GM23248 (cell line): ENCODE measurements around the gene SBF2.

Experiments used
- EZH2 ChIP-seq: fragments of 200-600 bp; sonication (generic); IDR thresholded peaks from 2 replicates; pipeline ENCODE4 v1.6.1; 2018; ENCODE audit warnings: antibody characterized with exemption, mild to moderate bottlenecking; ENCODE audit not compliant: insufficient read depth, poor library complexity, severe bottlenecking
- EZH2phosphoT487 ChIP-seq: fragments of 200-600 bp; sonication (generic); IDR thresholded peaks from 2 replicates; pipeline ENCODE4 v1.6.1; 2018; ENCODE audit warnings: antibody characterized with exemption, moderate library complexity, mild to moderate bottlenecking, low read depth; ENCODE audit not compliant: insufficient read depth

GRCh38 chr11:10080138-10080537 is 213.9 kb downstream of the SBF2 start:
- no peak for TF ChIP-seq EZH2
- TF ChIP-seq EZH2phosphoT487, result no peak
